Choroid plexus epithelial cell (primary cell): ENCODE results near the gene ECSCR.

Experiments used
- DNase-seq: peaks from one replicate; pipeline ENCODE4 v3.0.0-alpha.2; 2010; ENCODE audit warnings: low read depth
- H3K4me3 ChIP-seq: 2 replicates; pipeline ENCODE4 v1.5.1; 2011; ENCODE audit warnings: low read depth, mild to moderate bottlenecking, control low read depth, low read length, moderate library complexity
- CTCF ChIP-seq: conservative IDR thresholded peaks from 2 replicates; pipeline ENCODE4 v1.5.1; 2011; ENCODE audit warnings: low read depth, mild to moderate bottlenecking, control low read depth, inconsistent platforms, low read length, moderate library complexity

ECSCR gene

GRCh38 chr5:139475865-139476617 is 13.5 kb upstream of the ECSCR start:
- H3K4me3 ChIP-seq = no peak overlapping the region
- TF ChIP-seq CTCF = no peak
- no peak for DNase-seq

GRCh38 chr5:139474890-139475791 is 12.6 kb upstream of the ECSCR start:
- peak; percentile 83 for DNase-seq
- TF ChIP-seq CTCF = no peak
- H3K4me3 ChIP-seq = no peak overlapping the region

GRCh38 chr5:139473565-139473964 is 11.0 kb upstream of the ECSCR start:
- no peak for TF ChIP-seq CTCF
- DNase-seq = no peak
- H3K4me3 ChIP-seq = no peak overlapping the region

GRCh38 chr5:139473105-139473504 is 10.6 kb upstream of the ECSCR start:
- DNase-seq = peak; percentile 17
- no peak overlapping the region for H3K4me3 ChIP-seq
- TF ChIP-seq CTCF = no peak

GRCh38 chr5:139472386-139473030 is 10.0 kb upstream of the ECSCR start:
- no peak for TF ChIP-seq CTCF
- no peak for DNase-seq
- H3K4me3 ChIP-seq = no peak overlapping the region

- no peak for TF ChIP-seq CTCF
- DNase-seq = no peak
- no peak within 1 kb of the TSS for H3K4me3 ChIP-seq
These were observed 8.3 kb upstream of the ECSCR start, which contains the start of gene SMIM33 for GRCh38 chr5:139470821-139471300. SMIM33 (plus strand) TSS chr5:139471004; CDS start chr5:139471122, 118 bp downstream.
